ENCODE measurements around the gene DNASE1L3. TPM values are rescaled to one million over a fixed set of nuclear protein-coding genes. Genes with fewer than 3 reads are reported as not detected.

Gene DNASE1L3
- total and polyA plus RNA-seq, 2 experiments from 2014 or later = not detected

GRCh38 chr3:58176827-58177489 lies 33.8 kb downstream of the DNASE1L3 start:
- Histone ChIP-seq H3K36me3 (ENCODE audit: insufficient read depth) (no peaks in the 10 kb centered on the region), H3F3A (replicated peaks; ENCODE audit: low read depth) (0 out of 2 replicates have a peak, but pooled peaks cover 10% of the 10 kb centered on the region), H3K27me3 (ENCODE audit: insufficient read depth) (no peaks in the 10 kb centered on the region), H3K27ac (ENCODE audit: low read depth) (no peak overlapping the region), H3K4me3 (peak overlapping the region; percentile 70), H3K79me2 (replicated peaks; ENCODE audit: insufficient read depth) (no peaks in the 10 kb centered on the region), H4K20me1 (replicated peaks; ENCODE audit: insufficient read depth) (no peaks in the 10 kb centered on the region; the same call in 1 of the 2 replicates), H3K4me2 (peak overlapping the region; percentile 84), H3K9me2 (ENCODE audit: insufficient read depth) (no peaks in the 10 kb centered on the region; the same call in 1 of the 2 replicates), H2AFZ (peak overlapping the region; percentile 98), H3K4me1 (ENCODE audit: insufficient read depth) (peaks cover 29% of the 10 kb centered on the region)
- no peak for TF ChIP-seq EZH2phosphoT487 (IDR thresholded peaks at IDR 0.05; ENCODE audit: unreplicated experiment)
- no peak for TF ChIP-seq ETS1 (IDR thresholded peaks at IDR 0.05)
- TF ChIP-seq EZH2 (IDR thresholded peaks at IDR 0.05; ENCODE audit: low read depth, unreplicated experiment) = no peak
- no peak for TF ChIP-seq NANOG (IDR thresholded peaks at IDR 0.05; ENCODE audit: borderline replicate concordance)
- TF ChIP-seq ZNF114 (CRISPR knock-in tag; IDR thresholded peaks at IDR 0.05) = no peak
- TF ChIP-seq JUNB (IDR thresholded peaks at IDR 0.05; ENCODE audit: unreplicated experiment) = no peak
- no peak for TF ChIP-seq POLR2AphosphoS5 (IDR thresholded peaks at IDR 0.05; ENCODE audit: low read depth)
- TF ChIP-seq, protein P1, sequence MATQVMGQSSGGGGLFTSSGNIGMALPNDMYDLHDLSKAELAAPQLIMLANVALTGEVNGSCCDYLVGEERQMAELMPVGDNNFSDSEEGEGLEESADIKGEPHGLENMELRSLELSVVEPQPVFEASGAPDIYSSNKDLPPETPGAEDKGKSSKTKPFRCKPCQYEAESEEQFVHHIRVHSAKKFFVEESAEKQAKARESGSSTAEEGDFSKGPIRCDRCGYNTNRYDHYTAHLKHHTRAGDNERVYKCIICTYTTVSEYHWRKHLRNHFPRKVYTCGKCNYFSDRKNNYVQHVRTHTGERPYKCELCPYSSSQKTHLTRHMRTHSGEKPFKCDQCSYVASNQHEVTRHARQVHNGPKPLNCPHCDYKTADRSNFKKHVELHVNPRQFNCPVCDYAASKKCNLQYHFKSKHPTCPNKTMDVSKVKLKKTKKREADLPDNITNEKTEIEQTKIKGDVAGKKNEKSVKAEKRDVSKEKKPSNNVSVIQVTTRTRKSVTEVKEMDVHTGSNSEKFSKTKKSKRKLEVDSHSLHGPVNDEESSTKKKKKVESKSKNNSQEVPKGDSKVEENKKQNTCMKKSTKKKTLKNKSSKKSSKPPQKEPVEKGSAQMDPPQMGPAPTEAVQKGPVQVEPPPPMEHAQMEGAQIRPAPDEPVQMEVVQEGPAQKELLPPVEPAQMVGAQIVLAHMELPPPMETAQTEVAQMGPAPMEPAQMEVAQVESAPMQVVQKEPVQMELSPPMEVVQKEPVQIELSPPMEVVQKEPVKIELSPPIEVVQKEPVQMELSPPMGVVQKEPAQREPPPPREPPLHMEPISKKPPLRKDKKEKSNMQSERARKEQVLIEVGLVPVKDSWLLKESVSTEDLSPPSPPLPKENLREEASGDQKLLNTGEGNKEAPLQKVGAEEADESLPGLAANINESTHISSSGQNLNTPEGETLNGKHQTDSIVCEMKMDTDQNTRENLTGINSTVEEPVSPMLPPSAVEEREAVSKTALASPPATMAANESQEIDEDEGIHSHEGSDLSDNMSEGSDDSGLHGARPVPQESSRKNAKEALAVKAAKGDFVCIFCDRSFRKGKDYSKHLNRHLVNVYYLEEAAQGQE (IDR thresholded peaks at IDR 0.05; ENCODE audit: unreplicated experiment) = no peak
- TF ChIP-seq ZNF331 (CRISPR knock-in tag; IDR thresholded peaks at IDR 0.05; ENCODE audit: low read depth) = no peak
- no peak for TF ChIP-seq CREB1 (CRISPR knock-in tag; IDR thresholded peaks at IDR 0.05; ENCODE audit: low read depth)
- no peak for TF ChIP-seq CTCF (conservative IDR thresholded peaks at IDR 0.05; ENCODE audit: low read depth in 2 of 2)
- TF ChIP-seq ZNF462 (CRISPR knock-in tag; IDR thresholded peaks at IDR 0.05) = no peak
- TF ChIP-seq STAT1 (IDR thresholded peaks at IDR 0.05; ENCODE audit: unreplicated experiment) = no peak
- no peak for ATAC-seq
- peaks cover 37% of the 10 kb centered on the region for H3K4me1 Mint-ChIP-seq
- H3K4me3 Mint-ChIP-seq = peak overlapping the region; percentile 71
- H3K27me3 Mint-ChIP-seq (ENCODE audit: insufficient read depth, low read depth, poor library complexity) = peaks cover 18% of the 10 kb centered on the region
- H3K9me3 Mint-ChIP-seq = no peaks in the 10 kb centered on the region; the same call in 2 of the 3 replicates
- H3K36me3 Mint-ChIP-seq (ENCODE audit: low read depth) = no peaks in the 10 kb centered on the region; the same call in 2 of the 3 replicates
- no peak for DNase-seq (ENCODE audit: low spot score)
- H3K27ac Mint-ChIP-seq = no peak overlapping the region

All from GM23338 (cell line).